Measurements from ENCODE around the gene ZNF488. TPM values are rescaled to one million over a fixed set of nuclear protein-coding genes. Genes with fewer than 3 reads are reported as not detected.

Gene ZNF488
- total RNA-seq, 4 donors from 2014 or later = 0.59 to 1.1 (median 1.0) TPM; not detected in 1

GRCh38 chr10:47354165-47354564 is 29.9 kb downstream of the ZNF488 start:
- Histone ChIP-seq H3K4me3 (no peak overlapping the region), H3K9me3 (no peaks in the 10 kb centered on the region), H3K36me3 (no peaks in the 10 kb centered on the region), H3K27ac (no peak overlapping the region), H3K4me1 (no peaks in the 10 kb centered on the region), H3K27me3 (no peaks in the 10 kb centered on the region)
- WGBS, 2 donors = 55 to 65% methylated on average over 4 of the region's 4 CpGs
- DNase-seq (ENCODE audit: low spot score in 2 of 2) = no peak
- TF ChIP-seq CTCF (IDR thresholded peaks at IDR 0.05) (no peak), EP300 (IDR thresholded peaks at IDR 0.05) (no peak), POLR2A (IDR thresholded peaks at IDR 0.05) (no peak)

GRCh38 chr10:47353351-47353750 is 30.7 kb downstream of the ZNF488 start:
- no peak overlapping the region for H3K27ac ChIP-seq
- no peaks in the 10 kb centered on the region for H3K27me3 ChIP-seq
- WGBS, 2 donors = 84 to 88% methylated on average over 6 of the region's 6 CpGs
- H3K9me3 ChIP-seq = no peaks in the 10 kb centered on the region
- TF ChIP-seq CTCF (IDR thresholded peaks at IDR 0.05) (no peak), POLR2A (IDR thresholded peaks at IDR 0.05) (no peak), EP300 (IDR thresholded peaks at IDR 0.05) (no peak)
- no peak overlapping the region for H3K4me3 ChIP-seq
- DNase-seq (ENCODE audit: low spot score in 2 of 2) = no peak
- no peaks in the 10 kb centered on the region for H3K4me1 ChIP-seq
- H3K36me3 ChIP-seq = no peaks in the 10 kb centered on the region

GRCh38 chr10:47351899-47352815 is 31.9 kb downstream of the ZNF488 start:
- Histone ChIP-seq H3K9me3 (no peaks in the 10 kb centered on the region), H3K27ac (no peak overlapping the region), H3K4me1 (no peaks in the 10 kb centered on the region), H3K27me3 (no peaks in the 10 kb centered on the region), H3K4me3 (no peak overlapping the region), H3K36me3 (no peaks in the 10 kb centered on the region)
- 79 to 83% methylated on average over 11 to 13 of the region's 14 CpGs for WGBS, 2 donors
- no peak for DNase-seq (ENCODE audit: low spot score in 2 of 2)
- TF ChIP-seq CTCF (IDR thresholded peaks at IDR 0.05) = no peak
- TF ChIP-seq EP300 (IDR thresholded peaks at IDR 0.05) = no peak
- TF ChIP-seq POLR2A (IDR thresholded peaks at IDR 0.05) = no peak

GRCh38 chr10:47350671-47351640 is 33.1 kb downstream of the ZNF488 start:
- no peaks in the 10 kb centered on the region for H3K4me1 ChIP-seq
- no peak overlapping the region for H3K27ac ChIP-seq
- DNase-seq (ENCODE audit: low spot score in 2 of 2) = no peak
- H3K27me3 ChIP-seq = no peaks in the 10 kb centered on the region
- no peaks in the 10 kb centered on the region for H3K36me3 ChIP-seq
- WGBS, 2 donors = 88 to 95% methylated on average over 6 to 29 of the region's 39 CpGs
- TF ChIP-seq POLR2A (IDR thresholded peaks at IDR 0.05) (no peak), CTCF (IDR thresholded peaks at IDR 0.05) (no peak), EP300 (IDR thresholded peaks at IDR 0.05) (no peak)
- H3K4me3 ChIP-seq = no peak overlapping the region
- H3K9me3 ChIP-seq = no peaks in the 10 kb centered on the region

Data from tibial nerve (tissue), 4 donors.